ENCODE data around the gene LMO4. TPM values are rescaled to one million over a fixed set of nuclear protein-coding genes. Genes with fewer than 3 reads are reported as not detected.

Gene LMO4
- total RNA-seq, 2 donors from 2014 or later, result 38.3 to 49.3 TPM

DNA sequence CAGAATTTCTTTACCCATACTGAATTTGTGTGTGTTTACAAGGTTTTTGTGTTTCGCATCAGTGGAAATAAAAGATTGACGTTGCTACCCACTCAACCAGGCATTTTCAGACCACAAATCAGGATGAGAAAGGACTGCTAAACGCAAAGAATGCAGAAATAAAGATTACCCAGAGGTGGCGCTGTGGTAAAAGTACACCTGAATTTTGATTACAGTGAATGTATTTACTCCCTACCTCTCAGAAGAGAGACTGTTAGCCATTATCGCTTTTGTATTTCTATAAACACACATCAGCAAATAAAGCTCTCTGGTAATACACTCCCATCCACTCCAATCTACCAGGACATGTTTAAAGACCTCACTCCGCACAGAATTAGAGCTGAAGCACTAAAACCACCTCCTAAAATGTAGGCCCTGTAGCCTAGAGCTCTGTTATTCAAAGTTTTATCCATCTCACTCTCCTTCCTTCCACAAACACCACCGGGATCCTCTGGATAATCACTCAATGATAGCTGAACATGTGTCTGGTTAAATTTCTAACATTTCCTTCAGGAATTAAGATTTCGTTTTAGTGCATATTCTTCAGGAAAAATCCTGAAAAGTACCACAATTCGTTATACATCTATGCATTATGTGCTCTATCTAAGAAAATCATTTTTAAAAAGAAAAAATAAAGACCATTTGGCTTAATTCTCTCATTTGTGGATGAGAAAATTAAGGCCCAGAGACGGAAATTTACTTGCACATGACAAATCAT is 2.5 kb upstream of the LMO4 start:
- 28 to 47% methylated on average over 5 to 10 of the region's 10 CpGs for WGBS, 2 experiments (ENCODE audit: insufficient coverage in 1 of 2, insufficient read length in 1 of 2)
- Mint-ChIP-seq H3K4me3 (no peak overlapping the region), H3K36me3 (ENCODE audit: low read depth) (no peaks in the 10 kb centered on the region), H3K4me1 (peaks cover 9% of the 10 kb centered on the region), H3K9me3 (no peaks in the 10 kb centered on the region), H3K27me3 (ENCODE audit: insufficient read depth) (no peaks in the 10 kb centered on the region), H3K27ac (no peak overlapping the region)
- Histone ChIP-seq H3K27ac (ENCODE audit: low read depth, low read length) (no peak overlapping the region), H3K9ac (ENCODE audit: extremely low read depth, low read length, poor library complexity, severe bottlenecking) (no peak overlapping the region), H3K4me3 (ENCODE audit: low read length) (no peak overlapping the region), H3K27me3 (ENCODE audit: control insufficient read depth, insufficient read depth, low read length, poor library complexity, severe bottlenecking) (no peaks in the 10 kb centered on the region), H3K36me3 (ENCODE audit: control insufficient read depth, insufficient read depth, low read length) (no peaks in the 10 kb centered on the region), H3K9me3 (ENCODE audit: control insufficient read depth, low read length) (no peaks in the 10 kb centered on the region), H3K4me1 (ENCODE audit: control insufficient read depth, insufficient read depth, low read length) (no peaks in the 10 kb centered on the region)
- TF ChIP-seq, protein P1, sequence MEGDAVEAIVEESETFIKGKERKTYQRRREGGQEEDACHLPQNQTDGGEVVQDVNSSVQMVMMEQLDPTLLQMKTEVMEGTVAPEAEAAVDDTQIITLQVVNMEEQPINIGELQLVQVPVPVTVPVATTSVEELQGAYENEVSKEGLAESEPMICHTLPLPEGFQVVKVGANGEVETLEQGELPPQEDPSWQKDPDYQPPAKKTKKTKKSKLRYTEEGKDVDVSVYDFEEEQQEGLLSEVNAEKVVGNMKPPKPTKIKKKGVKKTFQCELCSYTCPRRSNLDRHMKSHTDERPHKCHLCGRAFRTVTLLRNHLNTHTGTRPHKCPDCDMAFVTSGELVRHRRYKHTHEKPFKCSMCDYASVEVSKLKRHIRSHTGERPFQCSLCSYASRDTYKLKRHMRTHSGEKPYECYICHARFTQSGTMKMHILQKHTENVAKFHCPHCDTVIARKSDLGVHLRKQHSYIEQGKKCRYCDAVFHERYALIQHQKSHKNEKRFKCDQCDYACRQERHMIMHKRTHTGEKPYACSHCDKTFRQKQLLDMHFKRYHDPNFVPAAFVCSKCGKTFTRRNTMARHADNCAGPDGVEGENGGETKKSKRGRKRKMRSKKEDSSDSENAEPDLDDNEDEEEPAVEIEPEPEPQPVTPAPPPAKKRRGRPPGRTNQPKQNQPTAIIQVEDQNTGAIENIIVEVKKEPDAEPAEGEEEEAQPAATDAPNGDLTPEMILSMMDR (conservative IDR thresholded peaks at IDR 0.05), result peak; percentile 85
- peak; percentile 77 for DNase-seq

DNA sequence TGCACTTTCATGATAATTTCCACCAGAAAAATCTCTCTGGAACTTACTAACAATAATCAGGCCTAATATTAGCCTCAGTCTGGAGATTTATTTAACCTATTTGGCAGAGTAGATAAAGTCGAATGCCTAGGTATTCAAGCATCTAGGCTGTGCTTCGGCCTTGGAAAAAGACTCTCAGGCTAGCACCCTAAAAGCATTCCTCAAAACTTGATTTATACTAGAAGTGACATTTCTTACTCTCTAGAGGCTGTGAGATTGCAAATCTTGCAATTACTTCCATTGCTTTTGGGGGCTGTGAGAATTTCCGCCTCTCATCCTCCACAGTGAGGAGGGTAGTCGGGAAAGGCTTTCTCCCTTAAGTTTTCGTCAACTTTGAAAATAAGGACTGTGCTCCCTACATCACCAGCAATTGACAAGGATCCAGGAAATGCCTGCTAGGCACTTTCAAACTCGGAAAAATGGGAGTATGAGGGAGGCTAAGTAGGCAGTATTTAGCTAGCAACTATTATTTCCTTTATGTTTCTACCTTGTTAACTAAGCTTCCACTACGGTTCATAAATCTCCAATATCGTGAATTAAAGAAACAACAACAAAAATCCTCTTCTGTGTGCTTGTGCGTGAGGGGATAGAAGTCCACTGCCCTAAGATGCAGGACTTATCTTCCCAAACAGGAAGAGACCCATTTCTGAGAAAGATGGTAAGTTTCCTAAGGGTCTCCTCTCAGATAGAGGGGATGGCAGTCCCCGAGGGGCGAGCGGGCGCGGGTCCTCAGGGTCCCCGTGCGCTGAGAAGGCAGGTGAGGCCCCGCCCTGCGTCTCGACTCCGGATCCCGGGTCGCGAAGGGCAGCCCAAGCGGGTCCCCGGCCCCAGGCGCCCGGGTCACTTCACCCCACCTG is 1.1 kb upstream of the LMO4 start:
- 20 to 54% methylated on average over 4 to 27 of the region's 27 CpGs for WGBS, 2 experiments (ENCODE audit: insufficient coverage in 1 of 2, insufficient read length in 1 of 2)
- Histone ChIP-seq H3K27me3 (ENCODE audit: control insufficient read depth, insufficient read depth, low read length, poor library complexity, severe bottlenecking) (no peaks in the 10 kb centered on the region), H3K27ac (ENCODE audit: low read depth, low read length) (peak overlapping the region; percentile 91), H3K9ac (ENCODE audit: extremely low read depth, low read length, poor library complexity, severe bottlenecking) (peak overlapping the region; percentile 70), H3K4me1 (ENCODE audit: control insufficient read depth, insufficient read depth, low read length) (peaks cover 2% of the 10 kb centered on the region), H3K4me3 (ENCODE audit: low read length) (peak overlapping the region; percentile 84), H3K9me3 (ENCODE audit: control insufficient read depth, low read length) (no peaks in the 10 kb centered on the region), H3K36me3 (ENCODE audit: control insufficient read depth, insufficient read depth, low read length) (no peaks in the 10 kb centered on the region)
- Mint-ChIP-seq H3K27me3 (ENCODE audit: insufficient read depth) (no peaks in the 10 kb centered on the region), H3K9me3 (no peaks in the 10 kb centered on the region), H3K4me3 (peak overlapping the region; percentile 74), H3K36me3 (ENCODE audit: low read depth) (peaks cover 7% of the 10 kb centered on the region), H3K27ac (peak overlapping the region; percentile 91), H3K4me1 (peaks cover 17% of the 10 kb centered on the region)
- TF ChIP-seq, protein P1 (conservative IDR thresholded peaks at IDR 0.05), result no peak
- no peak for DNase-seq

DNA sequence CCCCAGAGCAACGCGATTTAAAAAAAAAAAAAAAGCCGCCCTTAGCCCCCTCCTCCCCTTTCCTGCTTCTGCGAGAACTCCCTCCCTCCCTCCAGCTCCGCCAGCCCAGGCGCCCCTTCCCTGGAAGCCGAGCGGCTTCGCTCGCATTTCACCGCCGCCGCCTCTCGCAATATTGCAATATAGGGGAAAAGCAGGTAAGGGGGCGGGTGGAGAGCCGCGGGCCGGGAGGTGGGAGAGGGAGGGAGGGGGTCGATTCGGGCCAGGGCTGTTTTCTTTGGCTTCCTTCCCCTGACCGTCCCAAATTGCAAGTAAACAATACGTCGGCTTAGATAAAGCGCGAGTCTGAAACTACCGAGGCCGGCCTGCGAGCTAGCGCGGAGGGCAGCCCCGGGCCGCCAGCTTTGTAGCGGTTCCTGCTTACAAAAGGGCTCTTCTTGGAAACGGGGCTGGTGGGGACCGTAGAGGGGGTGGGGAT is 408 bp downstream of the LMO4 start:
- H3K27me3 ChIP-seq (ENCODE audit: control insufficient read depth, insufficient read depth, low read length, poor library complexity, severe bottlenecking), result no peaks in the 10 kb centered on the region
- H3K9ac ChIP-seq (ENCODE audit: extremely low read depth, low read length, poor library complexity, severe bottlenecking), result peak overlapping the region; percentile 72
- peaks cover 20% of the 10 kb centered on the region for H3K36me3 Mint-ChIP-seq (ENCODE audit: low read depth)
- 0% methylated on average over 2 to 32 of the region's 35 CpGs for WGBS, 2 experiments (ENCODE audit: insufficient coverage in 1 of 2, insufficient read length in 1 of 2)
- TF ChIP-seq, protein P1 (conservative IDR thresholded peaks at IDR 0.05), result no peak
- peak overlapping the region; percentile 92 for H3K27ac Mint-ChIP-seq
- peak overlapping the region; percentile 74 for H3K4me3 Mint-ChIP-seq
- peak overlapping the region; percentile 91 for H3K27ac ChIP-seq (ENCODE audit: low read depth, low read length)
- no peaks in the 10 kb centered on the region for H3K9me3 ChIP-seq (ENCODE audit: control insufficient read depth, low read length)
- H3K4me1 Mint-ChIP-seq, result peaks cover 30% of the 10 kb centered on the region
- H3K4me3 ChIP-seq (ENCODE audit: low read length), result peak overlapping the region; percentile 98
- DNase-seq, result peak; percentile 78
- no peaks in the 10 kb centered on the region for H3K36me3 ChIP-seq (ENCODE audit: control insufficient read depth, insufficient read depth, low read length)
- H3K4me1 ChIP-seq (ENCODE audit: control insufficient read depth, insufficient read depth, low read length), result peaks cover 2% of the 10 kb centered on the region
- no peaks in the 10 kb centered on the region for H3K9me3 Mint-ChIP-seq
- H3K27me3 Mint-ChIP-seq (ENCODE audit: insufficient read depth), result no peaks in the 10 kb centered on the region

All from endodermal cell (in vitro differentiated cells).